T47D (cell line): Measurements from ENCODE around the gene HIP1.
A peak's percentile ranks its signal among the peaks of the same experiment; 100 is the strongest.
"Not testable (repeated sequence)": the region's sequence is repeated elsewhere in the genome, so short reads cannot be mapped to it uniquely, and the experiment has no call there.

ENCODE experiments used
- DNase-seq, 2 experiments: peaks; one replicate each; pipeline versions ENCODE4 v3.0.0 to v3.0.0-alpha.2; 2011 to 2012; ENCODE audit warnings: low read depth in 1 of 2, low spot score in 1 of 2
- JUND ChIP-seq: IDR thresholded peaks from 2 replicates; pipeline ENCODE4 v1.6.1; 2012; ENCODE audit warnings: low read depth
- in situ Hi-C: cut with HindIII; loops from 2 replicates; pipeline ENCODE4 v1.10.0; 2016; ENCODE audit warnings: low sequenced_read_pairs, low pct_unique_long_range_greater_than_20kb

Gene HIP1

GRCh38 chr7:75734586-75735458 is 3.9 kb downstream of the HIP1 start:
- in situ Hi-C loops: no loop called here
- DNase-seq: no peak
- TF ChIP-seq JUND: no peak

- no peak for DNase-seq
- in situ Hi-C loops: no loop called here
- no peak for TF ChIP-seq JUND
These were observed 5.7 kb downstream of the HIP1 start for GRCh38 chr7:75732764-75733630.

GRCh38 chr7:75732016-75732521 is 6.7 kb downstream of the HIP1 start:
- in situ Hi-C loops: no loop called here
- no peak for TF ChIP-seq JUND
- no peak for DNase-seq

DNA sequence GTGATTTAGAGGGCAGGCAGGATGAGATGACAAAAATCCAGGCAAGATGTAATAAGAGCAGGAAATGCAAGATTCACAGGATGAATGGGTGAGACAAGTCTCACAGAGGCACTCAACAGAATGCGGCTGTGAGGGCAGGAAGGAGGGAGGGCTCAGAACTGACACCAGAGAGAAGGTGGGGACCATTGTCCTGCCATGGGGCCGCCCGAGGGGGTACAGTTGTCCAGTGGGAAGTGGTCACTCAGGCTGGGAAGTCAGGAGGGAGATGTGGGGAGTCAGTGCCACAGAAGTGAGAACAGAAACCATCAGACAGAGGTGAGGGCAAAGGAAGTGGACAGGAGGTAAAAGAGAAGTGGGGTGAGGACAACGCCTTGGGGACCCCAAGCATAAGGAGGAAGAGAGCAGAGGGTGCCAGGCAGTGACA is 8.9 kb downstream of the HIP1 start:
- no peak for DNase-seq
- in situ Hi-C loops: no loop called here
- TF ChIP-seq JUND: no peak

DNA sequence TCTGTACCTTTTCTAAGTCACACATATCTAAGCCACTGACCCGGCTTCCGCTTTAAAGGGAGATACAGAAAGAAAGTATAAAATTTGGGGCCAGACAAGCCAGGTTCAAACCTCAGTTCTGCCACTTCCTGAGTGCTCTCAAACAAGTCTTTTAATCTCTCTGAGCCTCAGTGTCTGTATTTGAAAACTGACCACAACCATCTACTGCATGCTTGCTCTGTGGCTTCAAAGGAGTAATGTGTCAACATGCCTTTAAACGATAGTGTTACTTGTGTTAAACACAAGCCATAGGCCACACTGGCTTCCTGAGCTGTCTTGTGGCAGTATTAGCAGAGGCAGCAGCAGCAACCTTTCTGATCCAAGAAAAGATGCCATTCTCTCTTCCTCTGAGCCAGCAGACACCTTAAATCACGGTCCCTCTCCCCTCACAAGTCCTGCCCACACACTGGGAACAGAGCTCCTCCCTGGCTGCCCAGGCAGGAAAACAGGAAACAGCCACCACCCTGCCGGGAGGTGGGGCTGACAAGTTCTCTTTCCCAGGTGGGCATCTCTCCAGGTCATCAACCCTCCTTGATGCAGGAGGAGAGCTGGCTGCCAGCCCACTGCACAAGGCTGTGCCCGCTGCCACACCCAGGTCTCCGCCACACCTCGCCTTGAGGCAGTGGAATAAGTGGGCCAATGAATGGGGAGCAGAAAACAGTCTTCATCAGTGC is 10.7 kb downstream of the HIP1 start:
- no peak for TF ChIP-seq JUND
- in situ Hi-C loops: no loop called here
- DNase-seq: peak in 1 of 2 experiments; percentile 54

GRCh38 chr7:75727351-75727750 is 11.4 kb downstream of the HIP1 start:
- not testable (repeated sequence) for DNase-seq

GRCh38 chr7:75725306-75725705 is 13.4 kb downstream of the HIP1 start:
- in situ Hi-C loops: no loop called here
- DNase-seq: no peak
- no peak for TF ChIP-seq JUND

More at GRCh38 chr7:75727351-75727750, 11.4 kb downstream of the HIP1 start:
- in situ Hi-C loops: not testable (repeated sequence)

GRCh38 chr7:75723444-75723843 is 15.3 kb downstream of the HIP1 start:
- TF ChIP-seq JUND: no peak
- no peak for DNase-seq
- in situ Hi-C loops: no loop called here

- in situ Hi-C loops: no loop called here
- DNase-seq: no peak
- TF ChIP-seq JUND: no peak
These were observed 16.4 kb downstream of the HIP1 start for GRCh38 chr7:75722373-75722772.

DNA sequence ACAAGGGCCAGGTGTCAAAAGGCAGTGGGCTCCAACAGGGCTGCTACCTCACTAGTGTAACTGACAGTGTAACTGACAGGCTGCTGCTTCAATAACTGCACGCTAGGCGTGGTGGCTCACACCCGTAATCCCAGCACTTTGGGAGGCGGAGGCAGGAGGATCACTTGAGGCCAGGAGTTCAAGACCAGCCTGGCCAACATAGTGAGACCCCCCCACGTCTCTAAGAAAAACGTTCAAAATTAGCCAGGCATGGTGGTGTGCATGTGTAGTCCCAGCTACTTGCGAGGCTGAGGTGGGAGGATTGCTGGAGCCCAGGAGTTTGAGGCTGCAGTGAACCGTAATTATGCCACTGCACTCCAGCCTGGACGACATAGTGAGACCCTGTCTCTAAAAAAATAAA is 16.8 kb downstream of the HIP1 start:
- DNase-seq, in situ Hi-C loops: not testable (repeated sequence)

GRCh38 chr7:75721426-75721825 is 17.3 kb downstream of the HIP1 start:
- in situ Hi-C loops: no loop called here
- TF ChIP-seq JUND: no peak
- no peak for DNase-seq

GRCh38 chr7:75719626-75720025 is 19.1 kb downstream of the HIP1 start:
- in situ Hi-C loops: no loop called here
- TF ChIP-seq JUND: no peak
- no peak for DNase-seq
